Neuronal stem cell (in vitro differentiated cells): Measurements from ENCODE around the gene ZSCAN25. TPM values are rescaled to one million over a fixed set of nuclear protein-coding genes. Genes with fewer than 3 reads are reported as not detected.
"Not testable (repeated sequence)": the region's sequence is repeated elsewhere in the genome, so short reads cannot be mapped to it uniquely, and the experiment has no call there.

ENCODE experiments used
- DNase-seq: peaks from one replicate; pipeline ENCODE4 v3.0.0-alpha.2; 2013; ENCODE audit warnings: low spot score
- H2AFZ ChIP-seq: one replicate; pipeline ENCODE4 v1.6.1; 2013; ENCODE audit warnings: mild to moderate bottlenecking, low read length, inconsistent platforms
- H2AK5ac ChIP-seq: 2 replicates; pipeline ENCODE4 v1.6.1; 2013; ENCODE audit warnings: low read depth, mild to moderate bottlenecking, inconsistent platforms, low read length, moderate library complexity, mixed read lengths
- H2BK120ac ChIP-seq: 2 replicates; pipeline ENCODE4 v1.6.1; 2013; ENCODE audit warnings: low read depth, mild to moderate bottlenecking, inconsistent platforms, low read length, moderate library complexity, mixed read lengths
- H2BK12ac ChIP-seq: one replicate; pipeline ENCODE4 v1.6.1; 2013; ENCODE audit warnings: low read length, inconsistent platforms
- H2BK15ac ChIP-seq: 2 replicates; pipeline ENCODE4 v1.6.1; 2013; ENCODE audit warnings: mild to moderate bottlenecking, low read length, inconsistent platforms, mixed read lengths
- H2BK5ac ChIP-seq: one replicate; pipeline ENCODE4 v1.6.1; 2013; ENCODE audit warnings: inconsistent platforms, mild to moderate bottlenecking, low read length, moderate library complexity
- H3K14ac ChIP-seq: one replicate; pipeline ENCODE4 v1.6.1; 2013; ENCODE audit warnings: low read length, inconsistent platforms
- H3K18ac ChIP-seq: 2 replicates; pipeline ENCODE4 v1.6.1; 2013; ENCODE audit warnings: low read length, inconsistent platforms
- H3K23ac ChIP-seq: 2 replicates; pipeline ENCODE4 v1.6.1; 2013; ENCODE audit warnings: low read depth, mild to moderate bottlenecking, mixed read lengths, low read length, inconsistent platforms; ENCODE audit not compliant: poor library complexity
- H3K27ac ChIP-seq: replicated peaks from 3 replicates; pipeline ENCODE4 v1.5.1; 2013; ENCODE audit warnings: low read length, inconsistent platforms
- H3K27me3 ChIP-seq, 3 experiments: 2 replicates each; pipeline ENCODE4 v1.6.1; 2013; ENCODE audit warnings: low read length in 3 of 3, mild to moderate bottlenecking in 2 of 3, inconsistent platforms in 1 of 3, low read depth in 1 of 3, mixed read lengths in 1 of 3, moderate library complexity in 1 of 3; ENCODE audit not compliant: control insufficient read depth in 3 of 3, insufficient read depth in 3 of 3
- H3K36me3 ChIP-seq, 2 donors: replicated peaks in 1 of 2; 2 replicates each; pipeline ENCODE4 v1.6.1; 2013; ENCODE audit warnings: low read length in 2 of 2; ENCODE audit not compliant: control insufficient read depth in 2 of 2, insufficient read depth in 2 of 2
- H3K4ac ChIP-seq: 2 replicates; pipeline ENCODE4 v1.6.1; 2013; ENCODE audit warnings: inconsistent platforms, mild to moderate bottlenecking, low read length, moderate library complexity
- H3K4me1 ChIP-seq, 2 donors: 1 replicate in 1 of 2; 2 replicates in 1 of 2; pipeline ENCODE4 v1.6.1; 2013; ENCODE audit warnings: low read length in 2 of 2, low read depth in 1 of 2; ENCODE audit not compliant: control insufficient read depth in 2 of 2, insufficient read depth in 1 of 2
- H3K4me2 ChIP-seq: one replicate; pipeline ENCODE4 v1.6.1; 2013; ENCODE audit warnings: mild to moderate bottlenecking, low read length, inconsistent platforms; ENCODE audit not compliant: insufficient read depth, poor library complexity, severe bottlenecking
- H3K4me3 ChIP-seq, 2 donors: 2 replicates each; pipeline ENCODE4 v1.5.1; 2013; ENCODE audit warnings: low read length in 2 of 2, mild to moderate bottlenecking in 2 of 2, inconsistent platforms in 1 of 2, moderate library complexity in 1 of 2
- H3K79me1 ChIP-seq: one replicate; pipeline ENCODE4 v1.6.1; 2013; ENCODE audit warnings: low read depth, mild to moderate bottlenecking, inconsistent platforms, low read length, moderate library complexity
- H3K9ac ChIP-seq: one replicate; pipeline ENCODE4 v1.6.1; 2013; ENCODE audit warnings: mild to moderate bottlenecking, low read depth, low read length, inconsistent platforms; ENCODE audit not compliant: poor library complexity
- H3K9me3 ChIP-seq, 2 donors: replicated peaks in 1 of 2; 2 replicates each; pipeline versions ENCODE3 to v1.6.1; 2013; ENCODE audit warnings: low read length in 2 of 2, mild to moderate bottlenecking in 2 of 2, inconsistent platforms in 1 of 2, low read depth in 1 of 2, mixed read lengths in 1 of 2, moderate library complexity in 1 of 2; ENCODE audit not compliant: control insufficient read depth in 2 of 2, insufficient read depth in 1 of 2
- H4K8ac ChIP-seq: one replicate; pipeline ENCODE4 v1.6.1; 2013; ENCODE audit warnings: low read depth, mild to moderate bottlenecking, inconsistent platforms, low read length, moderate library complexity
- H4K91ac ChIP-seq: one replicate; pipeline ENCODE4 v1.6.1; 2013; ENCODE audit warnings: low read length, low read depth, mild to moderate bottlenecking, inconsistent platforms; ENCODE audit not compliant: poor library complexity
- WGBS, 2 donors: extraction: QIAGEN DNeasy Blood & Tissue Kit; methylation state at CpG; one replicate each; pipeline ENCODE4 v1.1.7; 2013; ENCODE audit warnings: missing lambda C conversion rate in 2 of 2, mixed read lengths in 1 of 2; ENCODE audit not compliant: insufficient read length in 2 of 2, insufficient replicate concordance in 1 of 2; ENCODE audit errors: extremely low coverage in 2 of 2; 5-methylcytosine and 5-hydroxymethylcytosine counted together
- polyA plus RNA-seq, 2 experiments: library from polyadenylated mRNA; stranded (reverse); fragments of 200-250 nt; gene quantifications; one replicate each; pipeline ENCODE4 v1.2.3, GENCODE V29; 2013

The ZSCAN25 gene
- polyA plus RNA-seq (2013, experiment 1 of 2), result 5.5 TPM
- polyA plus RNA-seq (2013, experiment 2 of 2), result 5.9 TPM

GRCh38 chr7:99616359-99617191 is at the start of gene ZSCAN25:
Gene ZSCAN25, plus strand, starts transcription at chr7:99616946. Its CDS starts 2,661 bp downstream, at chr7:99619607.
- peak within 1 kb of the TSS; percentile 97 for H3K9ac ChIP-seq
- peak within 1 kb of the TSS; percentile 94 for H2AFZ ChIP-seq
- peak within 1 kb of the TSS; percentile 100 for H3K18ac ChIP-seq
- peak within 1 kb of the TSS; percentile 87 for H3K4me2 ChIP-seq
- H3K4ac ChIP-seq, result no peak within 1 kb of the TSS
- H3K23ac ChIP-seq, result peak within 1 kb of the TSS; percentile 100
- peaks cover 7% of the 10 kb centered on the region for H3K79me1 ChIP-seq
- H3K4me1 ChIP-seq, result peaks cover 2 to 4% of the 10 kb centered on the region in 2 donors
- peak within 1 kb of the TSS; percentile 99 for H4K8ac ChIP-seq
- no peak within 1 kb of the TSS for H2BK15ac ChIP-seq
- peak within 1 kb of the TSS; percentile 59 to 91 for H3K4me3 ChIP-seq
- H3K27me3 ChIP-seq, result no peaks in the 10 kb centered on the region
- no CpG with 5 or more reads among the region's 60 CpGs for WGBS, 2 donors
- H2BK120ac ChIP-seq, result no peak within 1 kb of the TSS
- H4K91ac ChIP-seq, result no peak within 1 kb of the TSS
- H2AK5ac ChIP-seq, result peak within 1 kb of the TSS; percentile 6
- H2BK5ac ChIP-seq, result peak within 1 kb of the TSS; percentile 3
- H2BK12ac ChIP-seq, result no peak within 1 kb of the TSS
- DNase-seq, result peak; percentile 96
- H3K14ac ChIP-seq, result peak within 1 kb of the TSS; percentile 10
- H3K9me3 ChIP-seq, result no peaks in the 10 kb centered on the region
- H3K27ac ChIP-seq, result peak within 1 kb of the TSS; percentile 80
- peaks cover 23 to 39% of the 10 kb centered on the region in 2 donors for H3K36me3 ChIP-seq

GRCh38 chr7:99568770-99569169 is 48.0 kb upstream of the ZSCAN25 start:
- H4K91ac ChIP-seq, H3K27ac ChIP-seq, H2BK15ac ChIP-seq, H3K4me3 ChIP-seq, H2BK12ac ChIP-seq, H2AFZ ChIP-seq, H3K14ac ChIP-seq, H4K8ac ChIP-seq, DNase-seq, H2BK120ac ChIP-seq, H3K9me3 ChIP-seq, H3K9ac ChIP-seq, H3K18ac ChIP-seq, H3K4ac ChIP-seq, H3K4me2 ChIP-seq, H2BK5ac ChIP-seq, H3K4me1 ChIP-seq, H3K79me1 ChIP-seq, H3K27me3 ChIP-seq, H3K23ac ChIP-seq, H2AK5ac ChIP-seq: not testable (repeated sequence)
- peaks cover 20 to 98% of the 10 kb centered on the region in 2 donors for H3K36me3 ChIP-seq
- WGBS, 2 donors, result no CpG with 5 or more reads among the region's 7 CpGs

DNA sequence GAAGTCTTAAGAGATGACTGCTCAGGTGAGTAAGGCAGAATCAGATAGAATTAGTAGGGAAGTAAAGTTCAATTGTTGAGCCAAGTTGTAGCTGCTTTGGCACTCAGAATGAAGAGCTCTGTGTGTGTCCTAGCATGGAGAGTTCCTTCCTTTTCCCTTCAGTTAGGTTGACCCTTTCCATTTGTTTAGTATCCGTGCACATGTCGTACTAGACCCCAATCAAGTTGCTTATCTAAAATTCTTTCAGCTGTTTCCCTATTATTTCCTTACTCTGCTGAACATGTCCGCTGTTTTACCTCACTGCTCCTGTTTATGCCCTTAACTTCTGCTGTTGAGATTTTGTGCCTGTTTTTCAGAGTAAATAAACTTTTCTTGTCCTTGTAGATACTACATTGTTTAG is 45.0 kb upstream of the ZSCAN25 start:
- H2AFZ ChIP-seq, result no peak overlapping the region
- H2BK15ac ChIP-seq, result no peak overlapping the region
- no peak overlapping the region for H2BK120ac ChIP-seq
- H3K79me1 ChIP-seq, result no peaks in the 10 kb centered on the region
- H3K9ac ChIP-seq, result no peak overlapping the region
- no peaks in the 10 kb centered on the region for H3K27me3 ChIP-seq
- H4K8ac ChIP-seq, result no peak overlapping the region
- no peak overlapping the region for H3K27ac ChIP-seq
- H4K91ac ChIP-seq, result no peak overlapping the region
- no peaks in the 10 kb centered on the region for H3K9me3 ChIP-seq
- H3K36me3 ChIP-seq, result peaks cover 17 to 84% of the 10 kb centered on the region in 2 donors
- no peak overlapping the region for H2BK5ac ChIP-seq
- no peaks in the 10 kb centered on the region for H3K4me1 ChIP-seq
- H3K4me2 ChIP-seq, result no peak overlapping the region
- no peak overlapping the region for H2AK5ac ChIP-seq
- WGBS, 2 donors, result no CpG with 5 or more reads among the region's 3 CpGs
- no peak overlapping the region for H3K4ac ChIP-seq
- no peak overlapping the region for H3K14ac ChIP-seq
- DNase-seq, result no peak
- no peak overlapping the region for H3K4me3 ChIP-seq
- H3K18ac ChIP-seq, result no peak overlapping the region
- H2BK12ac ChIP-seq, result no peak overlapping the region
- H3K23ac ChIP-seq, result no peak overlapping the region

DNA sequence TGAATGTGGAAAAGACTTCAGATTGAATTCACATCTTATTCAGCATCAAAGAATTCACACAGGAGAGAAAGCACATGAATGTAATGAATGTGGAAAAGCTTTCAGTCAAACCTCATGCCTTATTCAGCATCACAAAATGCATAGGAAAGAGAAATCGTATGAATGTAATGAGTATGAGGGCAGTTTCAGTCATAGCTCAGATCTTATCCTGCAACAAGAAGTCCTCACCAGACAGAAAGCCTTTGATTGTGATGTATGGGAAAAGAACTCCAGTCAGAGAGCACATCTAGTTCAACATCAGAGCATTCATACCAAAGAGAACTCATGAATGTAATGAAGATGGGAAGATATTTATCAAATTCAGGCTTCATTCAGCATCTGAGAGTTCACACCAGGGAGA is 43.5 kb upstream of the ZSCAN25 start:
- no peak overlapping the region for H3K4ac ChIP-seq
- H3K14ac ChIP-seq, result no peak overlapping the region
- WGBS, 2 donors, result no CpG with 5 or more reads among the region's 1 CpG
- H2BK15ac ChIP-seq, result no peak overlapping the region
- H3K79me1 ChIP-seq, result no peaks in the 10 kb centered on the region
- no peak overlapping the region for H4K91ac ChIP-seq
- no peaks in the 10 kb centered on the region for H3K4me1 ChIP-seq
- no peak overlapping the region for H2AK5ac ChIP-seq
- H3K27ac ChIP-seq, result no peak overlapping the region
- no peak overlapping the region for H2BK120ac ChIP-seq
- no peak overlapping the region for H3K4me3 ChIP-seq
- H2BK5ac ChIP-seq, result no peak overlapping the region
- H3K36me3 ChIP-seq, result peaks cover 17 to 71% of the 10 kb centered on the region in 2 donors
- H3K18ac ChIP-seq, result no peak overlapping the region
- H3K23ac ChIP-seq, result no peak overlapping the region
- no peak for DNase-seq
- no peak overlapping the region for H3K4me2 ChIP-seq
- H3K9me3 ChIP-seq, result no peaks in the 10 kb centered on the region
- no peak overlapping the region for H3K9ac ChIP-seq
- no peak overlapping the region for H2BK12ac ChIP-seq
- no peak overlapping the region for H4K8ac ChIP-seq
- H2AFZ ChIP-seq, result no peak overlapping the region
- no peaks in the 10 kb centered on the region for H3K27me3 ChIP-seq
